ENCODE results near the gene TMPRSS13.

TMPRSS13 gene

GRCh38 chr11:117885777-117886176 is 43.4 kb downstream of the TMPRSS13 start:
- no peak overlapping the region for H3K4me3 ChIP-seq (ENCODE audit: low read depth, low read length)
- TF ChIP-seq CTCF (IDR thresholded peaks at IDR 0.05; ENCODE audit: low read depth, low read length) = no peak

GRCh38 chr11:117884994-117885393 is 44.2 kb downstream of the TMPRSS13 start:
- no peak overlapping the region for H3K4me3 ChIP-seq (ENCODE audit: low read depth, low read length)

GRCh38 chr11:117883063-117883462 is 46.1 kb downstream of the TMPRSS13 start:
- no peak overlapping the region for H3K4me3 ChIP-seq (ENCODE audit: low read depth, low read length)
- TF ChIP-seq CTCF (IDR thresholded peaks at IDR 0.05; ENCODE audit: low read depth, low read length) = no peak

More at GRCh38 chr11:117884994-117885393, 44.2 kb downstream of the TMPRSS13 start:
- no peak for TF ChIP-seq CTCF (IDR thresholded peaks at IDR 0.05; ENCODE audit: low read depth, low read length)

- TF ChIP-seq CTCF (IDR thresholded peaks at IDR 0.05; ENCODE audit: low read depth, low read length) = no peak
- H3K4me3 ChIP-seq (ENCODE audit: low read depth, low read length) = no peak overlapping the region
These were observed 46.8 kb downstream of the TMPRSS13 start for GRCh38 chr11:117882311-117882905.

GRCh38 chr11:117881217-117881616 is 48.0 kb downstream of the TMPRSS13 start:
- no peak for TF ChIP-seq CTCF (IDR thresholded peaks at IDR 0.05; ENCODE audit: low read depth, low read length)
- no peak overlapping the region for H3K4me3 ChIP-seq (ENCODE audit: low read depth, low read length)

- H3K4me3 ChIP-seq (ENCODE audit: low read depth, low read length) = no peak overlapping the region
- no peak for TF ChIP-seq CTCF (IDR thresholded peaks at IDR 0.05; ENCODE audit: low read depth, low read length)
These were observed 49.4 kb downstream of the TMPRSS13 start for GRCh38 chr11:117879516-117880480.

GRCh38 chr11:117878939-117879475 is 50.2 kb downstream of the TMPRSS13 start:
- no peak for TF ChIP-seq CTCF (IDR thresholded peaks at IDR 0.05; ENCODE audit: low read depth, low read length)
- no peak overlapping the region for H3K4me3 ChIP-seq (ENCODE audit: low read depth, low read length)
